ENCODE data around the gene WDR7.

WDR7 gene

DNA sequence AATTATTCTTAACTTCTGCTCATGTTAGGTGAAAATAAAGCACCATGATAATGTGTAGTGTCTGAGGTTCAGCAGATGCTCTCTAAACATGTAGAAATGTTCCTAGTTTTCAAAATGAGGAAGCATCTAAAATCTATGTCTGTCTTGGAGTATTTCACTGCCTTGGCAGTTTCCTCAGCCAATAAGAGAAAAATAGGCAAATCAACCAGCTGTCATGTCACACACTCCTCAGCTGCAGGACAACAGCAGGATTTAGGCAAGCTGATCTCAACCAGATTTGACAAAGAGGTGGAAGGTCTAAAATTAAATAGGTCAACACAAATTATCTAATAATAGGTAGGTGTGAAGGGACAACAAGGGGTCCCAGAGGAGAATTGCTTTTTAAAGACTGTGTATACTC is 331.6 kb downstream of the WDR7 start:
- Histone ChIP-seq H2AFZ (ENCODE audit: low read length) (no peak overlapping the region), H3F3A (ENCODE audit: insufficient read depth, low read length) (no peaks in the 10 kb centered on the region), H3K9ac (ENCODE audit: low read length) (no peak overlapping the region), H4K20me1 (ENCODE audit: insufficient read depth, low read length) (no peaks in the 10 kb centered on the region), H3K9me2 (ENCODE audit: low read depth, low read length) (no peaks in the 10 kb centered on the region), H3K4me2 (ENCODE audit: low read length) (no peak overlapping the region), H3K27me3 (ENCODE audit: insufficient read depth, low read length) (no peaks in the 10 kb centered on the region), H3K27ac (ENCODE audit: low read depth, low read length, poor library complexity, severe bottlenecking) (no peak overlapping the region), H3K36me3 (ENCODE audit: insufficient read depth, low read length) (no peaks in the 10 kb centered on the region), H3K9me3 (ENCODE audit: low read length) (no peaks in the 10 kb centered on the region), H3K4me3 (ENCODE audit: low read depth, low read length, poor library complexity, severe bottlenecking) (no peak overlapping the region), H3K4me1 (ENCODE audit: insufficient read depth, low read length, severe bottlenecking) (peaks cover 11% of the 10 kb centered on the region), H3K79me2 (ENCODE audit: insufficient read depth, low read length) (no peaks in the 10 kb centered on the region)
- no peak for TF ChIP-seq EZH2 (IDR thresholded peaks at IDR 0.05; ENCODE audit: borderline replicate concordance, low read length)
- TF ChIP-seq, protein P1, sequence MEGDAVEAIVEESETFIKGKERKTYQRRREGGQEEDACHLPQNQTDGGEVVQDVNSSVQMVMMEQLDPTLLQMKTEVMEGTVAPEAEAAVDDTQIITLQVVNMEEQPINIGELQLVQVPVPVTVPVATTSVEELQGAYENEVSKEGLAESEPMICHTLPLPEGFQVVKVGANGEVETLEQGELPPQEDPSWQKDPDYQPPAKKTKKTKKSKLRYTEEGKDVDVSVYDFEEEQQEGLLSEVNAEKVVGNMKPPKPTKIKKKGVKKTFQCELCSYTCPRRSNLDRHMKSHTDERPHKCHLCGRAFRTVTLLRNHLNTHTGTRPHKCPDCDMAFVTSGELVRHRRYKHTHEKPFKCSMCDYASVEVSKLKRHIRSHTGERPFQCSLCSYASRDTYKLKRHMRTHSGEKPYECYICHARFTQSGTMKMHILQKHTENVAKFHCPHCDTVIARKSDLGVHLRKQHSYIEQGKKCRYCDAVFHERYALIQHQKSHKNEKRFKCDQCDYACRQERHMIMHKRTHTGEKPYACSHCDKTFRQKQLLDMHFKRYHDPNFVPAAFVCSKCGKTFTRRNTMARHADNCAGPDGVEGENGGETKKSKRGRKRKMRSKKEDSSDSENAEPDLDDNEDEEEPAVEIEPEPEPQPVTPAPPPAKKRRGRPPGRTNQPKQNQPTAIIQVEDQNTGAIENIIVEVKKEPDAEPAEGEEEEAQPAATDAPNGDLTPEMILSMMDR (IDR thresholded peaks at IDR 0.05; ENCODE audit: low read length): no peak

DNA sequence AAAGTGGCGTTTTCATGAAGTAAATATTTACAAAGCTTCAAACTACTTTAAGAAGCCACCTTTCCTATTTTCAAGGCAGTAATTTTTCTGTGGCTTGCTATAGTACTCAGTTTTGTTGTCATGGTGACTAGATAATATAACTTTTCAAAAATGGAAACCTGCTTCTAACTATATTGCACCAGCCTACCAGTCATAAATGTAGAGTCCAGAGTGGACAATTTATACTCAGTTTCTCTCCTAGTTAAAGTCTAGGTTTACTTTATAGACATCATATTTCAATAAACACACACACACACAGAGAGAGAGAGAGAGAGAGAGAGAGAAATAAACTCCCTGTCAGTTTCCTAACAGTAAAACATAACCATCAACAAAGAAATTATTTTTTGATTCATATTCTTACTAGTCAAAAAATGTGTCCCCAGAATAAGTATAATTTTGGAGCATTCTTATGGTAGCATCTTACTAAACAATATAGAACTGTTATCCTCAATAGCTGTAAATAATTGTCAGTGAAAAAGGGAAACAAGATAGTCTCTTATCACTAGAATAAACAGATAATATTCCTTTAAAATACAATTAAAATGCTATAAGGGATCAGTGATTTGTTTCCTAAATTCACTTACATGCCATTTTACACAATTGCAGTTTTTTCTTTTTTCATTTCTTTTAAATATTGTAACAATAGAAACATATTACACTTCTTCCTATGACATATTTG is 332.3 kb downstream of the WDR7 start:
- Histone ChIP-seq H3K4me3 (ENCODE audit: low read depth, low read length, poor library complexity, severe bottlenecking) (no peak overlapping the region), H3K9ac (ENCODE audit: low read length) (no peak overlapping the region), H3K27ac (ENCODE audit: low read depth, low read length, poor library complexity, severe bottlenecking) (no peak overlapping the region), H3K4me2 (ENCODE audit: low read length) (no peak overlapping the region), H4K20me1 (ENCODE audit: insufficient read depth, low read length) (no peaks in the 10 kb centered on the region), H3K27me3 (ENCODE audit: insufficient read depth, low read length) (no peaks in the 10 kb centered on the region), H2AFZ (ENCODE audit: low read length) (no peak overlapping the region), H3K4me1 (ENCODE audit: insufficient read depth, low read length, severe bottlenecking) (peaks cover 11% of the 10 kb centered on the region), H3K9me3 (ENCODE audit: low read length) (no peaks in the 10 kb centered on the region), H3F3A (ENCODE audit: insufficient read depth, low read length) (no peaks in the 10 kb centered on the region), H3K36me3 (ENCODE audit: insufficient read depth, low read length) (no peaks in the 10 kb centered on the region), H3K79me2 (ENCODE audit: insufficient read depth, low read length) (no peaks in the 10 kb centered on the region), H3K9me2 (ENCODE audit: low read depth, low read length) (no peaks in the 10 kb centered on the region)
- TF ChIP-seq, protein P1 (IDR thresholded peaks at IDR 0.05; ENCODE audit: low read length): no peak
- no peak for TF ChIP-seq EZH2 (IDR thresholded peaks at IDR 0.05; ENCODE audit: borderline replicate concordance, low read length)

DNA sequence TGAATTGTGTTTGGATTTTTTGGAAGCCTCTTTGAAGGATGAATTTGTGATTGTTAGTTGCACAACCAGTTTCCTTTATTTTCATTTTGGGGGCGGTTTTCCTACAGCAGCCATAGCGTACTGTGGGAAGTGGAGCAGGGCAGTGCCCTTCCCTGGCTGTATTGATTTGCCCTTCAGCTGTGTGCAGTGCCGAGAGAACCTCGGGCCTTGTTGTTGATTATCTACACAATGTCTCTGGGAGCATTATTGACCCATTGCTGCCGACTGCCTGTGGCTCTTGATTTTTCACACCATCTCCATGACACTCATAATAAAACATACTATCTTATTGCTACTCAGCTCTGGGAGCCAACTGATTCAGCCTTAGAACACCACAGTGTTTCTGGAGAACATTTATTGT is 333.6 kb downstream of the WDR7 start:
- no peaks in the 10 kb centered on the region for H3K27me3 ChIP-seq (ENCODE audit: insufficient read depth, low read length)

DNA sequence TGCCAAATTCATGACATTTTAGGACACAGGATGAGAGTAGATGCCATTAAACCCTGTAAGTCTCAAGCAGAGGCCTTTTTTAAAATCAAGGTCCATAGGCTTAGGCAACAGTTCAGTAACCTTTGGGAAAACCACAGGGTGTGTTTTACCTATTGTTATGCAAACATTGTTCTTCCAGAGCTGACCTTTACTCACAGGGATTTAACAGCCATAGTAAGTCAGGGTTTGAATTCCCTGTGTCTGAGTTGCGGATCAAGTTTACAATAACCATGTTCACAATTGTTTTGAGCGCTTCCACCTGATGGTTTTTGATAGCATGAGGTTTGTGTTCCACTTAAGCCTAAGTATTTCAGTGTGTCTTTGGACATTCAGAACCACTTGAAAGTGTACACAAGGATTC is 335.7 kb downstream of the WDR7 start:
- Histone ChIP-seq H3K4me1 (ENCODE audit: insufficient read depth, low read length, severe bottlenecking) (peaks cover 11% of the 10 kb centered on the region), H2AFZ (ENCODE audit: low read length) (no peak overlapping the region), H4K20me1 (ENCODE audit: insufficient read depth, low read length) (no peaks in the 10 kb centered on the region), H3K36me3 (ENCODE audit: insufficient read depth, low read length) (no peaks in the 10 kb centered on the region), H3K27me3 (ENCODE audit: insufficient read depth, low read length) (no peaks in the 10 kb centered on the region), H3K4me3 (ENCODE audit: low read depth, low read length, poor library complexity, severe bottlenecking) (no peak overlapping the region), H3K9me2 (ENCODE audit: low read depth, low read length) (no peaks in the 10 kb centered on the region), H3K27ac (ENCODE audit: low read depth, low read length, poor library complexity, severe bottlenecking) (no peak overlapping the region), H3K9ac (ENCODE audit: low read length) (no peak overlapping the region), H3K4me2 (ENCODE audit: low read length) (no peak overlapping the region), H3K79me2 (ENCODE audit: insufficient read depth, low read length) (no peaks in the 10 kb centered on the region), H3K9me3 (ENCODE audit: low read length) (no peaks in the 10 kb centered on the region), H3F3A (ENCODE audit: insufficient read depth, low read length) (no peaks in the 10 kb centered on the region)
- no peak for TF ChIP-seq EZH2 (IDR thresholded peaks at IDR 0.05; ENCODE audit: borderline replicate concordance, low read length)

More for the DNA sequence above, 333.6 kb downstream of the WDR7 start:
- H3K27ac ChIP-seq (ENCODE audit: low read depth, low read length, poor library complexity, severe bottlenecking): no peak overlapping the region
- no peak overlapping the region for H3K9ac ChIP-seq (ENCODE audit: low read length)
- H2AFZ ChIP-seq (ENCODE audit: low read length): no peak overlapping the region
- no peak overlapping the region for H3K4me2 ChIP-seq (ENCODE audit: low read length)
- no peaks in the 10 kb centered on the region for H4K20me1 ChIP-seq (ENCODE audit: insufficient read depth, low read length)
- H3K9me2 ChIP-seq (ENCODE audit: low read depth, low read length): no peaks in the 10 kb centered on the region
- H3K4me1 ChIP-seq (ENCODE audit: insufficient read depth, low read length, severe bottlenecking): peaks cover 11% of the 10 kb centered on the region
- no peaks in the 10 kb centered on the region for H3K36me3 ChIP-seq (ENCODE audit: insufficient read depth, low read length)
- TF ChIP-seq EZH2 (IDR thresholded peaks at IDR 0.05; ENCODE audit: borderline replicate concordance, low read length): no peak
- no peaks in the 10 kb centered on the region for H3F3A ChIP-seq (ENCODE audit: insufficient read depth, low read length)
- H3K4me3 ChIP-seq (ENCODE audit: low read depth, low read length, poor library complexity, severe bottlenecking): no peak overlapping the region
- no peaks in the 10 kb centered on the region for H3K9me3 ChIP-seq (ENCODE audit: low read length)
- H3K79me2 ChIP-seq (ENCODE audit: insufficient read depth, low read length): no peaks in the 10 kb centered on the region

Measured in OCI-LY1 (cell line).